Sigmoid colon (tissue), 4 donors: ENCODE measurements around the gene MALL.

Experiments used
- EP300 ChIP-seq, 4 donors: sonication (generic); formaldehyde crosslinking; IDR thresholded peaks; one replicate each; pipeline ENCODE4 v1.6.1; 2017; ENCODE audit warnings: antibody characterized with exemption in 4 of 4
- POLR2A ChIP-seq, 2 donors: fragments of 450-650 bp; IDR thresholded peaks; one replicate each; pipeline ENCODE4 v1.6.1; 2016; ENCODE audit warnings: antibody characterized with exemption in 2 of 2, mild to moderate bottlenecking in 2 of 2, moderate library complexity in 2 of 2
- POLR2AphosphoS5 ChIP-seq, 4 donors: sonication (generic); formaldehyde crosslinking; IDR thresholded peaks; one replicate each; pipeline ENCODE4 v1.6.1; 2017; ENCODE audit warnings: antibody characterized with exemption in 4 of 4
- TF ChIP-seq, protein P1 (sequence below), 4 experiments: fragments of 450-650 bp in 3 of 4; fragments of 200-600 bp in 1 of 4; IDR thresholded peaks; one replicate each; pipeline ENCODE4 v1.5.1; 2016 to 2019; ENCODE audit warnings: antibody characterized with exemption in 4 of 4, mild to moderate bottlenecking in 3 of 4, moderate library complexity in 2 of 4

DNA sequence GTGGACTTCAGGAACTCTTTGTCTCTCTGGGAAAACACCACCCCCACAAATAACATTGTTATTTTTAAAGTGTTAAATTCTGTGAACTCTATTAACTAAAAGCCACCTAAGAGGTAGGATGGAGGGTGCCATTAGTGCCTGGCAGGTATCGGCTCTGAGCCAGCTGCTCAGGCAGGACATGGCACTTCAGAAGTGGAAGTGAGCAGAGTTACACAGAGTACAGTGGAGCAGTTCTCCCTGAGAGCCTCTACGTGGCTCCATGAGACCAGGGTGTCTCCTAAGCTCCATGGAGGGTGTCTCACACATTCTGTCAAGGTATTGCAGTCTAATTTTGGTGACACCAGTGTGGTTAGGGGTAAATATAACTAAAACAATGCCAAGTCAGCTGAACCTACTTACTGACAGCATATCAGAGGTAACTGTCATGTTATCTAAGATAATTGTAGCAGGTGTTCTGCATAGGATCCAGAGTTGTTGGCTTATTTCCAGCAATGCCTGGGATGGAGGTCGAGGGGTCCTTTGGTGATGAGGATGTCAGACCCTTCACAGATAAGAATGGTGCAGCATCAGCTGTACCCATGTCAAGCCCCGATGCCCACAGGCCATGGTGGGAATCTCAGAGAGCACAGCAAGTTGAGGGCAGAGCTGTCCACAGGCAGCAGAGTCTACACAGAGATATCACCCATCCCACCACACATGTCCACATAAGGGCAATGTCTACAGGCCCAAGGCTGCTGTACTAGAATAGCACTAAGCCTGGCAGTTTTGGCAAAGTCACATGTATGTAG lies 8.6 kb upstream of the MALL start:
- TF ChIP-seq POLR2A (IDR thresholded peaks at IDR 0.05) = no peak
- TF ChIP-seq, protein P1, sequence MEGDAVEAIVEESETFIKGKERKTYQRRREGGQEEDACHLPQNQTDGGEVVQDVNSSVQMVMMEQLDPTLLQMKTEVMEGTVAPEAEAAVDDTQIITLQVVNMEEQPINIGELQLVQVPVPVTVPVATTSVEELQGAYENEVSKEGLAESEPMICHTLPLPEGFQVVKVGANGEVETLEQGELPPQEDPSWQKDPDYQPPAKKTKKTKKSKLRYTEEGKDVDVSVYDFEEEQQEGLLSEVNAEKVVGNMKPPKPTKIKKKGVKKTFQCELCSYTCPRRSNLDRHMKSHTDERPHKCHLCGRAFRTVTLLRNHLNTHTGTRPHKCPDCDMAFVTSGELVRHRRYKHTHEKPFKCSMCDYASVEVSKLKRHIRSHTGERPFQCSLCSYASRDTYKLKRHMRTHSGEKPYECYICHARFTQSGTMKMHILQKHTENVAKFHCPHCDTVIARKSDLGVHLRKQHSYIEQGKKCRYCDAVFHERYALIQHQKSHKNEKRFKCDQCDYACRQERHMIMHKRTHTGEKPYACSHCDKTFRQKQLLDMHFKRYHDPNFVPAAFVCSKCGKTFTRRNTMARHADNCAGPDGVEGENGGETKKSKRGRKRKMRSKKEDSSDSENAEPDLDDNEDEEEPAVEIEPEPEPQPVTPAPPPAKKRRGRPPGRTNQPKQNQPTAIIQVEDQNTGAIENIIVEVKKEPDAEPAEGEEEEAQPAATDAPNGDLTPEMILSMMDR (IDR thresholded peaks at IDR 0.05) = no peak
- no peak for TF ChIP-seq POLR2AphosphoS5 (IDR thresholded peaks at IDR 0.05)
- no peak for TF ChIP-seq EP300 (IDR thresholded peaks at IDR 0.05)
